DOHH2 (cell line): ENCODE measurements around the gene MFGE8.
"Not testable (repeated sequence)": the region's sequence is repeated elsewhere in the genome, so short reads cannot be mapped to it uniquely, and the experiment has no call there.

Source experiments
- CTCF ChIP-seq: fragments of 200-600 bp; sonication (generic); IDR thresholded peaks from one replicate; pipeline ENCODE4 v1.5.1; 2014; ENCODE audit warnings: antibody characterized with exemption, mild to moderate bottlenecking, low read depth, low read length; ENCODE audit not compliant: poor library complexity, severe bottlenecking
- EZH2phosphoT487 ChIP-seq: fragments of 200-600 bp; sonication (generic); IDR thresholded peaks from 2 replicates; pipeline ENCODE4 v1.6.1; 2017; ENCODE audit warnings: borderline replicate concordance, mild to moderate bottlenecking, antibody characterized with exemption, low read length, moderate library complexity, mixed read lengths

GRCh38 chr15:88929358-88930098 is 16.3 kb upstream of the MFGE8 start:
- TF ChIP-seq CTCF, EZH2phosphoT487: not testable (repeated sequence)
